GM12873 (cell line): ENCODE results near the gene USP49.

Source experiments
- TF ChIP-seq, protein P1 (sequence below): IDR thresholded peaks from 2 replicates; pipeline ENCODE4 v1.5.1; 2012; ENCODE audit warnings: low read depth, mild to moderate bottlenecking, moderate library complexity, low read length, control low read depth; ENCODE audit not compliant: insufficient read depth; ENCODE audit errors: missing control alignments

Gene USP49

DNA sequence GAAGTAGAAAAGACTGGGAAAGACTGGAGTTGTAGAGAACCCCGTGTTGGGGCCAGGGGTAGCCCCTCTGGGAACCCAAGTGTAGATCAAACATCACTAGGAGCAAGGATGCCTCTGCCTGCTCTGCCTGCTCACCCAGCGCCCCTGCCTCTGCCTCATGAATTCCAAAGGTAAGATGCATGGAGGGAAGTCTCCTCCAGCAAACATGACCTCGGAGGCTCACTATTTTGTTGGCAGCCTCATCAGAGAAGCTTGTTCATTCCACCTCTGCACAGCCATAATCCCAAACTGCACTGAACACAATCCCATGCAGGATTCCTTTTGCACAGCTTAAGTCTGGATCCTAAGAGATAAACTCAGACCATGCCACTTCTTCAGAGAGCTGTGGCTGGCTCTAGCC is 120.3 kb downstream of the USP49 start:
- TF ChIP-seq, protein P1, sequence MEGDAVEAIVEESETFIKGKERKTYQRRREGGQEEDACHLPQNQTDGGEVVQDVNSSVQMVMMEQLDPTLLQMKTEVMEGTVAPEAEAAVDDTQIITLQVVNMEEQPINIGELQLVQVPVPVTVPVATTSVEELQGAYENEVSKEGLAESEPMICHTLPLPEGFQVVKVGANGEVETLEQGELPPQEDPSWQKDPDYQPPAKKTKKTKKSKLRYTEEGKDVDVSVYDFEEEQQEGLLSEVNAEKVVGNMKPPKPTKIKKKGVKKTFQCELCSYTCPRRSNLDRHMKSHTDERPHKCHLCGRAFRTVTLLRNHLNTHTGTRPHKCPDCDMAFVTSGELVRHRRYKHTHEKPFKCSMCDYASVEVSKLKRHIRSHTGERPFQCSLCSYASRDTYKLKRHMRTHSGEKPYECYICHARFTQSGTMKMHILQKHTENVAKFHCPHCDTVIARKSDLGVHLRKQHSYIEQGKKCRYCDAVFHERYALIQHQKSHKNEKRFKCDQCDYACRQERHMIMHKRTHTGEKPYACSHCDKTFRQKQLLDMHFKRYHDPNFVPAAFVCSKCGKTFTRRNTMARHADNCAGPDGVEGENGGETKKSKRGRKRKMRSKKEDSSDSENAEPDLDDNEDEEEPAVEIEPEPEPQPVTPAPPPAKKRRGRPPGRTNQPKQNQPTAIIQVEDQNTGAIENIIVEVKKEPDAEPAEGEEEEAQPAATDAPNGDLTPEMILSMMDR: no peak

DNA sequence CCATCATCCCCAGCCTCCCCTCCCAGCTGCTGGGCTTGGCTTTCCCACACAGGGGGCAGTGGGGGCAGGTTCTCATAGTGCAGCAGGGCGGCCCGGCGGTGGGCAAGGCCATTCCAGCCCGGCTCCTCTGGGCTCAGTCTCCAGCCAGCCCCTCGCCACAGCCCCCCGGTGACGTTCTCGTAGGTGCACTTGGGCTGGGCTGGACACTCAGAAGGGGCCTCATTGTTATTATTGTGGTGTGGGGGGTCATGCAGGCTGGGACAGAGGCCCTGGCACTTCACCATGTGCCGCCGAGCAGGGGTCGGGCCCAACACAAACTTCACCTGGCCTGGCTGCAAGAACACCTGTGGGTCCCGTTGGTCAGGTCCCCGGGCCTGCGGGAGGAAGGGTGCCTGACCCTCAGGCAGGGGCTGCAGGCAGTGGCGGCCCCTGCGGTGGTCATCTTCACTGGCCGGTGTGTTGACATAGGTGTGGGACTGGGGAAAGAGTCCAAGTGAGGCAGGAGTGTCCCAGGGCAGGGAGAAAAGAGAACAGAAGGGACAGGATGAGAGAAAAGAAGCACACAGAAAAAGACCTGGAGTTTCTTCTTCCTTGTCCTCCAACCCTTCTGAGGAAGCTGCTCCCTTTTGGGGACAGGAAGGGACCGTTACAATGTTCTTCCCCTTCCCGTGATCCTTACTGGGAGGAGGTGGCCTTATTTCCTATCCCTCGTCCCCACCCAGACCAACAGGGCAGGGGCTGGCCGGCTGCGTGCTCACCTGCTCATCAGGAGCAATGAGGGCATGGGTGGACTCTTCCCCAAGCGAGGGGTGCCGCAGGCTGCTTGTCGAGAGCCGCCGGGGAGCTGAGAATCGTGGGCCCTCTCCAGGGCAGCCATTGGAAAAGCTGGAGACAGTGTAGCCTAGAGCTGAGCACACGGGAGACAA is 123.9 kb downstream of the USP49 start:
- TF ChIP-seq, protein P1: no peak

DNA sequence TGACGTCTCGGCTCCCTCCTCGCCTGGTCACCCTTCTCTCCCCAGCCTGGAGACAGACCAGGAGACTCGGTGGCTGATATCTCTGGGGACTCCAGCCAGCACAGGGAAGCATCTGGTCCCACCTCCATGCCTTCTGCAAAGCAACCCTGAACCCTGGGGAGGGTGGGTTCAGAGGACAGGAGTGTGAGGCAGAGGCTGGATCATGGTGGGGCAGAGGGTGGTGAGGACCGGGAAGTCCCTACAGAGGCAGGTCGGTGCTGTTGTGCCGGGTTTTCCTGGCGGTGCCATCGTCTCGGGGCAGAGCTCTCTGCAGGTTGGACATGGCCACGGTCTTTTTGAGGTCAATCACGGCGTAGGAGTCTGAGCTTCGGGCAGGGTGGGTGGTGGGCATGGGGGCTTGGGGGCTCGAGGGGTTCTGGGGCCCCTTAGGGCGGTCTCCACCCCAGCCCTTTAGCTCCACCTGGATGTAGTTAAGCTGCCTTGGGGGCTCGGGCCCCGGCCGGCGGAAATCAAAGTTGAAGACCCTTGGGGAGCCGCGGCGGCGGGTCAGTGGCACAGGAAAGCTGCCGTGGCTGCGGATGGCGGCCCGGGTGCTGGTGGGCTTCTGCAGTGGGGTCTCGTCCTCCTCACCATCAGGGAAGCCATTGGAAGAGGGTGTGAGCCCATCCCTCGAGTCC is 124.7 kb downstream of the USP49 start:
- TF ChIP-seq, protein P1: no peak

DNA sequence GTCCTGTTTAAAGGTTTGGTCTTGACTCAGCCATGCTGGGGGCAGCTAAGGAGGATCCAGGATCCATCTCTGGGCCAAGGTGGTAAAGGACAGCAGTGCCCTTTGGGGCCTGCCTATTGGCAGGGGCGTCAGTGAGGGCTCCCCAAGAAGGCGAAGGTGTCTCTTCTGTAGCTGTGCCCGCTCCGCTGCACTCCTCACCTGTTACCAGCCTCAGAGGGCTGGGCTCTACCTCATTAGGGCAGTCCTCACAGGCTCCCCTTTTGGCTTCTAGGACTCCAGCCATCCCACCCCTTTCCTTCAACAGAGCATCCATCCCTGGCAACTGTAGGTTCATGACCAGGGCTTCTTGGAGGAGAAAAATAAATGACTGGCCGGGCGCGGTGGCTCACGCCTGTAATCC is 125.8 kb downstream of the USP49 start:
- TF ChIP-seq, protein P1: no peak

DNA sequence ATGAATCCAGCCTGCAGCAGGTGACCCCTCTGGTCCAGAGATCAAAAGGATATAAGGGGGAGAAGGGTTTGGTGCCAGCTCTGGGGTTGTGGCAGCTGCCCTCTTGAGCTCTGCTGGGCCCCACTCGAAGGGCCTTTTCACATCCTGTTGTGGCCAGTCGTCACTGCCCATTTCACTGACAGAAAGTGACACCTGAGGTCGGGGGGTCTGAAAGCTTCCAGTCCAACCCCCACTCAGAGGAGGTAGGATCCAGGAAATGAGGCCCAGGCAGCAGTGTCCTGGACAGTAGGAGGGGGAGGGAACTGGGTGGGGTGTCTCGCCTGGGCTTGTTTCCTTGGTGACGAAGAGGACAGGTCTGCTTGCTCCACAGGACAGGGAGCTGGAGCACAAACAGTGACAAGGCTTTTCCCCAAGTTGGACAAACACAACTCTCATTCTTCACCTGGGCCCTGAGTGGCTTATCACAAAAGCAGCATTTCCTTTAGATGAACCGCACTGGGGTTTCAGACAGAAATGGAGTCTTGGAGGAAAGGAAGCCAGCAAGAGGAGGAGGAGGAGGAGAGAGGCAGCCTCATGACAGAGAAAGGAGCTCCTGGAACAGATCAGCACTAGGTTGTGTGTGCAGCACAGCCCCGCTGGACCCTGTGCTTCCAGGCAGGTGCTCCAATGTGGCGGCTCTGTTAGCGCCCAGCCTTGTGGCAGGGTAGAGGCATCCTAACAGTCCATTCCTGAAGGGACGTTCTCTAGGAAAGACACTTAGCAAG is 126.4 kb downstream of the USP49 start:
- TF ChIP-seq, protein P1: no peak

DNA sequence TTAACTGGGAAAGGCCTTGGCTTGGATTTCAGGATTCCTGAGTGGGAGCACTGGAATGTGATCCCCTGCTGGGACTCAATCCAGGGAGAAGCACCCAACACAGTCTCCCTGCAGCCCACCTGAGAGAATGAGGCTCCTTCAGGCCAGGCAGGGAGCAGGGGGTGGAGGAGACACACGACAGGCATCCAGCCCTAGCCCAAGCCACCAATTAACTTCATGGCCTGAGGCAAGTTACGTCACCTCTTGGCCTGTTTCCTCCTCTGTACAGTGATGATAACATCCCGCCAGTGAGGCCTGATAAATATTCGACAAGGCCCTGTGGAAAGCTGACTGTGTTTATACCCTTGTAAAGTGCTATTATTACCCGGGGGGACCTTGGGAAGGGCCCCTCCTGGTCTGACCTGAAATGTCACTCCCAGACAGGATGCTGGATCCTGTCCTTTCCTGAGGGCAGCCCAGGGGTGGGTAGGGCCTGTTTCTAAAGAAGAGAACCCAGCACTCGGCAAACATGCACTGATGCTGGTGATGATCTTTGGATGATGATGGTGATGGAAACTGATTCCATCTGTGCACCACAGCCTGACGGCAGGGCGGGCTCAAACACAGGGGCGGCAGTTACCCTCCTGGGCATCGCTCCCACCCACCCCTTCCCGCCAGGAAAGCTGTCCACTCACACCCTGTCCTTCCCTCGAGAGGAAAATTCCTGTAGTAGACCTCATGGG is 127.9 kb downstream of the USP49 start:
- TF ChIP-seq, protein P1: no peak
